Effector memory CD4-positive, alpha-beta T cell (primary cell): ENCODE results near the gene TBC1D4.
"Not testable (repeated sequence)": the region's sequence is repeated elsewhere in the genome, so short reads cannot be mapped to it uniquely, and the experiment has no call there.

Experiments
- DNase-seq, 3 donors: peaks; one replicate each; pipeline ENCODE4 v3.0.0-alpha.2; 2020
- H3K27ac ChIP-seq: 2 replicates; pipeline ENCODE4 v1.7.0; 2013; ENCODE audit warnings: mild to moderate bottlenecking, low read length, moderate library complexity; ENCODE audit not compliant: insufficient read depth, poor library complexity, severe bottlenecking
- H3K27me3 ChIP-seq: replicated peaks from 2 replicates; pipeline ENCODE4 v1.7.0; 2013; ENCODE audit warnings: mild to moderate bottlenecking, low read length; ENCODE audit not compliant: insufficient read depth, control insufficient read depth, poor library complexity, severe bottlenecking
- H3K36me3 ChIP-seq: 2 replicates; pipeline ENCODE4 v1.7.0; 2013; ENCODE audit warnings: mild to moderate bottlenecking, low read length, moderate library complexity; ENCODE audit not compliant: control insufficient read depth, insufficient read depth
- H3K4me1 ChIP-seq: 2 replicates; pipeline ENCODE4 v1.7.0; 2013; ENCODE audit warnings: low read length, mild to moderate bottlenecking; ENCODE audit not compliant: control insufficient read depth, insufficient read depth, poor library complexity, severe bottlenecking
- H3K4me3 ChIP-seq: 2 replicates; pipeline ENCODE4 v1.7.0; 2013; ENCODE audit warnings: low read length, low read depth, mild to moderate bottlenecking; ENCODE audit not compliant: insufficient read depth, poor library complexity, severe bottlenecking
- H3K9me3 ChIP-seq: 2 replicates; pipeline ENCODE4 v1.7.0; 2013; ENCODE audit warnings: mild to moderate bottlenecking, low read length, moderate library complexity; ENCODE audit not compliant: control insufficient read depth

Gene TBC1D4

DNA sequence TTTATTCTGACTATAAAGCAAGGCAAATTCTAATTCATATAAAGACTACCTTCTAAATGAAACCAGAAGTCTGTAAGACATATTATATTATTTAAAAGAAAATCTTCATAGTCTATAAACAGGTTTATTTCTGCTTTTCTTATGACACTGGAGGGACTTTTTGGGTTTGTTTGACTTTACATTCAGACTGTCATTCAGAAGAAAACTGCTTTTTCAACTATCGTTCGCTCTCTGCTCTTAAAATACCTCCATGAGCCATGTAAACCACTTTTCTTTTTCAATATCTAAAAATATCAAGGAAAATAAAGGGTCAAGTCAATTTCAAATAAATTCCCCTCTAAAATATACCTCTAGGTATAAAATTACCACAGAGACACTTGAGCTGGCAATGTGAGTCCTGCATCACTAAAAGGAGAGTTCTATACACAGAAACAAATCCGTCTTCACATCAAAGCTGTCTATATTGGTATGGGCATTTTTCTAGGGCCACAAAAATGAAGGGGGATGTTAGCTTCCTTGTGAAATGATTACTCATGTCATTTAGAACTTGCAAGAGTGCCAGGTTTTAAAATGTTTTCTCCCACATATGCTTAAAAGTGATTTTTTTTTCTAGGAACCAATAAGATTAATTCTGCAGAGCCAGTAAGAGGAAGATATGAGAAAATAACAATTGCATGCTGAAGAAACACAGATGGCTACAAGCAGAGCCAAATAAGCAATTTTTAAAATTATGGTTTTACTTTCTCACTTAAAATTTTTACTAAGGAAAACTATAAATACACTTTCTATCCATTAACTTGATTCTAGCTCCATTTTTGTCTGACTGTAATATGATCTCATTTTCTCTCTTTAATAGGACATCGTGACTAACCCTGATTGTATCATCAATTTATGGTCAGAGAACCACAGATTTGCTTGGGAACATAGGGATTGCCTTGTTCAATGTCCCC lies 181.8 kb downstream of the TBC1D4 start:
- H3K4me1 ChIP-seq: peaks cover 6% of the 10 kb centered on the region
- H3K36me3 ChIP-seq: peaks cover 12% of the 10 kb centered on the region
- H3K27ac ChIP-seq: no peak overlapping the region
- DNase-seq: no peak
- H3K9me3 ChIP-seq: no peaks in the 10 kb centered on the region
- no peaks in the 10 kb centered on the region for H3K27me3 ChIP-seq
- H3K4me3 ChIP-seq: no peak overlapping the region

- H3K27me3 ChIP-seq: no peaks in the 10 kb centered on the region
- DNase-seq: no peak
- H3K4me1 ChIP-seq: peaks cover 6% of the 10 kb centered on the region
- no peak overlapping the region for H3K27ac ChIP-seq
- no peak overlapping the region for H3K4me3 ChIP-seq
- H3K9me3 ChIP-seq: no peaks in the 10 kb centered on the region
- H3K36me3 ChIP-seq: peaks cover 5% of the 10 kb centered on the region
Observed at GRCh38 chr13:75299246-75299645, 182.7 kb downstream of the TBC1D4 start.

DNA sequence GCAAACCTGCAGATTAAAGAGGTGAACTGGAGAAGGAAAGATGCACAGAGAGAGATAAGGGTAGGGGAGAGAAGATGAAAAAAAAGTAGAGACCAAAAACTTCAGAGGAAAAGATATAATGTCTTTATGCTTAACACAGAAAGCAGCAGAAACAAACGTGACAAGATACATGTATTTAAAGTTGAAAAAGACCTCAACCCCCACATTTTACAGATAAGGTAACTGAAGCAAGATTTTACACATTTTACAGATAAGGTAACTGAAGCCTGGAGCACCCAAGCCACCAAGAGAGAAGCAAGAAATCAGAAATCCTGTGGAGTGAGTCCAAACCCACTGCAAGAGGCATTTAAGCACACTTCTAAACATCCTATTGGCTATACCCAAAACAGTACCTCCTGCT lies 185.3 kb downstream of the TBC1D4 start:
- peaks cover 6% of the 10 kb centered on the region for H3K4me1 ChIP-seq
- no peaks in the 10 kb centered on the region for H3K27me3 ChIP-seq
- peaks cover 4% of the 10 kb centered on the region for H3K36me3 ChIP-seq
- no peak for DNase-seq
- no peaks in the 10 kb centered on the region for H3K9me3 ChIP-seq
- no peak overlapping the region for H3K4me3 ChIP-seq
- no peak overlapping the region for H3K27ac ChIP-seq

- H3K36me3 ChIP-seq: peaks cover 5% of the 10 kb centered on the region
- H3K27me3 ChIP-seq: no peaks in the 10 kb centered on the region
- no peak overlapping the region for H3K4me3 ChIP-seq
- H3K27ac ChIP-seq: no peak overlapping the region
- H3K9me3 ChIP-seq: no peaks in the 10 kb centered on the region
- no peak for DNase-seq
- peaks cover 6% of the 10 kb centered on the region for H3K4me1 ChIP-seq
Observed at GRCh38 chr13:75295201-75295600, 186.8 kb downstream of the TBC1D4 start.

GRCh38 chr13:75294110-75294509 lies 187.9 kb downstream of the TBC1D4 start:
- H3K4me3 ChIP-seq: no peak overlapping the region
- peaks cover 6% of the 10 kb centered on the region for H3K4me1 ChIP-seq
- no peak for DNase-seq
- no peak overlapping the region for H3K27ac ChIP-seq
- H3K27me3 ChIP-seq: no peaks in the 10 kb centered on the region
- H3K9me3 ChIP-seq: no peaks in the 10 kb centered on the region
- peaks cover 5% of the 10 kb centered on the region for H3K36me3 ChIP-seq

DNA sequence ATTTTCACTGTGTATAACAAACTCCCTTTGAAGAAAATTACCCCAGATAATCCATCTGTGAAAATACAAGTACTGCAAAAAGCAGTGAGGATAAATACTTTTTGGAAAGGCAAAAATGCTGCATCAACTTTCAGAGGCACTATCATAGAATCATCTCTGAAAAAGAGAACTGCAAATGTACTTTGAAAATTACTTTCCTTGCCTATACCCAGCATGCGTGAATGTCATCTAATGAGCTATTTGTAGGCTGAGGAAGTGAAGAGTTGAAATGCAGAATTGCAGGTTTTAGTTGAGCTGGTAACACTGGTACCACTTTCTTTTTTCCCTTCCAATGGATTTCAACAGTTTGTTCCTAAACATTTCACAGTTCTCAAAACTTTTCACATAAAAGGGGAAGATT lies 196.7 kb downstream of the TBC1D4 start:
- no peak for DNase-seq
- no peak overlapping the region for H3K4me3 ChIP-seq
- H3K36me3 ChIP-seq: peaks cover 24% of the 10 kb centered on the region
- no peaks in the 10 kb centered on the region for H3K9me3 ChIP-seq
- H3K4me1 ChIP-seq: no peaks in the 10 kb centered on the region
- no peak overlapping the region for H3K27ac ChIP-seq
- H3K27me3 ChIP-seq: no peaks in the 10 kb centered on the region

DNA sequence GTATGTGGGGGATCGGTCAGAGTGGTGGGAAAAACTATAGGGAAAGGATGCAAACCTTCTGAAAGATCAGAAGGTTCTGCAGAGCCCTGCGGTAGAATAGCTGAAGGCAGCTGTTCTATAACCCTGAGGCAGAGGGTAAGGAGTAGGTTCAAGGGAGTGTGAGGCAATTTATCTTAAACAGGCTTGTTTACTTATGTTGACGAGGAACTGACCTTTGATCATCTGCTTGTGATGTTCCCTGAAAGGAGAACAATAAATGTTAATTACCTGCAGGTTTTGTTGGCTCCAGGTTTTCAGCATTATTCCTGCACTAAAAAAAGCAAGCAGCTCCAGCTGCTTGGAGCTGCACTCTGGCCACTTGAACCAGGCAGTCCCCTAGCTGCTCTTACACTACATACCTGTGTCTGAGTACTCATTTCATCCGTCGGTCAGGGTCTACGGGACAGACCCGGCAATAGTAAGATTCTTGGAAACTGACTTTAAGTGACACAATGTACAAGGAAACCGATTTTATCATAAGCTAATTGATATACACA lies 202.1 kb downstream of the TBC1D4 start:
- no peaks in the 10 kb centered on the region for H3K27me3 ChIP-seq
- H3K9me3 ChIP-seq: no peaks in the 10 kb centered on the region
- no peaks in the 10 kb centered on the region for H3K36me3 ChIP-seq
- no peak for DNase-seq
- H3K27ac ChIP-seq: no peak overlapping the region
- no peaks in the 10 kb centered on the region for H3K4me1 ChIP-seq
- H3K4me3 ChIP-seq: no peak overlapping the region

DNA sequence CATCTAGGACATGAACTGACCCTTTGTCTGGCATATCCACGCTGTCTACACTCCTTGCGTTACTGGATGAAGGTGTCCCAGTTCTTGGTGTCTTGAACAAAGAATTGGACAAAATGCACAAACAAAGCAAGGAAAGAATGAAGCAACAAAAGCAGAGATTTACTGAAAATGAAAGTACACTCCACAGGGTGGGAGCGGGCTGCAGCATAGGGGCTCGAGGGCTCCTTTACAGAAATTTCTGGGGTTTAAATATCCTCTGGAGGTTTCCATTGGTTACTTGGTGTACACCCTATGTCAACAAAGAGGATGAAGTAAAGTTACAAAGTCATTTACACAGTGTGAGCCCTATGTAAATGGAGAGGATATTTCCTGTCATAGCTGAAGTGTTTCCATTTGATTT lies 208.3 kb downstream of the TBC1D4 start:
- not testable (repeated sequence) for H3K4me1 ChIP-seq, H3K27me3 ChIP-seq, H3K36me3 ChIP-seq, H3K27ac ChIP-seq, DNase-seq, H3K9me3 ChIP-seq, H3K4me3 ChIP-seq

- Histone ChIP-seq H3K36me3 (no peaks in the 10 kb centered on the region), H3K4me1 (no peaks in the 10 kb centered on the region), H3K9me3 (no peaks in the 10 kb centered on the region), H3K4me3 (no peak overlapping the region), H3K27me3 (no peaks in the 10 kb centered on the region), H3K27ac (no peak overlapping the region)
- no peak for DNase-seq
Observed at GRCh38 chr13:75271846-75272245, 210.1 kb downstream of the TBC1D4 start.

- H3K9me3 ChIP-seq, H3K36me3 ChIP-seq, H3K27me3 ChIP-seq, H3K4me3 ChIP-seq, H3K27ac ChIP-seq, H3K4me1 ChIP-seq, DNase-seq: not testable (repeated sequence)
Observed at GRCh38 chr13:75268481-75268880, 213.5 kb downstream of the TBC1D4 start.
